OCI-LY1 (cell line): ENCODE results near the gene XPO1.

Source experiments
- EZH2 ChIP-seq: fragments of 200-600 bp; sonication (generic), shearing (Covaris generic); IDR thresholded peaks from 2 replicates; pipeline ENCODE4 v1.8.0; 2017; ENCODE audit warnings: borderline replicate concordance, mixed run types, mild to moderate bottlenecking, antibody characterized with exemption, low read length, moderate library complexity, mixed read lengths
- TF ChIP-seq, protein P1 (sequence below): fragments of 200-600 bp; sonication (generic), shearing (Covaris generic); IDR thresholded peaks from 2 replicates; pipeline ENCODE4 v1.5.1; 2017; ENCODE audit warnings: mild to moderate bottlenecking, antibody characterized with exemption, low read length, moderate library complexity, mixed read lengths

DNA sequence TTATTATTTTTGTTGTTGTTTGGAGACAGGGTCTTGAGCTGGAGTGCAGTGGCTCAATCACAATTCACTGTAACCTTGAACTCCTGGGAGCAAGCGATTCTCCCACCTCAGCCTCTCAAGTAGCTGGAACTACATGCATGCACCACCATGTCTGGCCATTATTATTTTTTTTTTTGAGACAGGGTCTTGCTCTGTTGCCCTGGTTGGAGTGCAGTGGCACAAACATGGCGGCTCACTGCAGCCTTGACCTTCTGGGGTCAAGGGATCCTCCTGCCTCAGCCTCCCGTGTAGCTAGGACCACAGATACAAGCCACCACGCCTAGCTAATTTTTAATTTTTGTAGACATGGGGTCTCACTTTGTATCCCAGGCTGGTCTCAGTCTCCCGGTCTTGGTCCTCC lies 20.0 kb upstream of the XPO1 start:
- TF ChIP-seq, protein P1, sequence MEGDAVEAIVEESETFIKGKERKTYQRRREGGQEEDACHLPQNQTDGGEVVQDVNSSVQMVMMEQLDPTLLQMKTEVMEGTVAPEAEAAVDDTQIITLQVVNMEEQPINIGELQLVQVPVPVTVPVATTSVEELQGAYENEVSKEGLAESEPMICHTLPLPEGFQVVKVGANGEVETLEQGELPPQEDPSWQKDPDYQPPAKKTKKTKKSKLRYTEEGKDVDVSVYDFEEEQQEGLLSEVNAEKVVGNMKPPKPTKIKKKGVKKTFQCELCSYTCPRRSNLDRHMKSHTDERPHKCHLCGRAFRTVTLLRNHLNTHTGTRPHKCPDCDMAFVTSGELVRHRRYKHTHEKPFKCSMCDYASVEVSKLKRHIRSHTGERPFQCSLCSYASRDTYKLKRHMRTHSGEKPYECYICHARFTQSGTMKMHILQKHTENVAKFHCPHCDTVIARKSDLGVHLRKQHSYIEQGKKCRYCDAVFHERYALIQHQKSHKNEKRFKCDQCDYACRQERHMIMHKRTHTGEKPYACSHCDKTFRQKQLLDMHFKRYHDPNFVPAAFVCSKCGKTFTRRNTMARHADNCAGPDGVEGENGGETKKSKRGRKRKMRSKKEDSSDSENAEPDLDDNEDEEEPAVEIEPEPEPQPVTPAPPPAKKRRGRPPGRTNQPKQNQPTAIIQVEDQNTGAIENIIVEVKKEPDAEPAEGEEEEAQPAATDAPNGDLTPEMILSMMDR = no peak
- TF ChIP-seq EZH2 = no peak
